Hepatic stellate cell (primary cell): ENCODE measurements around the gene CST5.
"Not testable (repeated sequence)": the region's sequence is repeated elsewhere in the genome, so short reads cannot be mapped to it uniquely, and the experiment has no call there.

Source experiments
- DNase-seq: peaks from one replicate; pipeline ENCODE4 v3.0.0; 2011; ENCODE audit warnings: low spot score

The CST5 gene

GRCh38 chr20:23889775-23890187 lies 10.2 kb upstream of the CST5 start:
- peak; percentile 40 for DNase-seq

GRCh38 chr20:23887856-23888255 lies 8.3 kb upstream of the CST5 start:
- DNase-seq: no peak

DNA sequence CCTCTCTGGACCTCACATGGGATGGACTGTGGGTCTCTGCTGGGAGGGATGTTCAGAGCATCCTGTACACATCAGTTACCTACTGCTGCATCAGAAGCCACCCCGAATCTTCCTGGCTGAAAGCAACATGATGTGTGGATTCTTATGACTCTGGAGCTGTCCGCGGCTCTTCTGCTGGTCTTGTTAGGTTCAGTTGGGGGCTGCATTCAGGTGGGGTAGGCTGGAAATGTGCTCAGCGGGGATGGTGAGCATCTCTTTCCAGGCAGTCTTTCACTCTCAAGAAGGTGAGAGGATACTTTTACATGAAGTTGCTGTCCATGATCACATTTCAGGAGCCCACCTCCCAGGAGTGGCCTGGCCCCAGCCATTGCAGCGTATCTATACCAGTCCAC lies 5.2 kb upstream of the CST5 start:
- no peak for DNase-seq

DNA sequence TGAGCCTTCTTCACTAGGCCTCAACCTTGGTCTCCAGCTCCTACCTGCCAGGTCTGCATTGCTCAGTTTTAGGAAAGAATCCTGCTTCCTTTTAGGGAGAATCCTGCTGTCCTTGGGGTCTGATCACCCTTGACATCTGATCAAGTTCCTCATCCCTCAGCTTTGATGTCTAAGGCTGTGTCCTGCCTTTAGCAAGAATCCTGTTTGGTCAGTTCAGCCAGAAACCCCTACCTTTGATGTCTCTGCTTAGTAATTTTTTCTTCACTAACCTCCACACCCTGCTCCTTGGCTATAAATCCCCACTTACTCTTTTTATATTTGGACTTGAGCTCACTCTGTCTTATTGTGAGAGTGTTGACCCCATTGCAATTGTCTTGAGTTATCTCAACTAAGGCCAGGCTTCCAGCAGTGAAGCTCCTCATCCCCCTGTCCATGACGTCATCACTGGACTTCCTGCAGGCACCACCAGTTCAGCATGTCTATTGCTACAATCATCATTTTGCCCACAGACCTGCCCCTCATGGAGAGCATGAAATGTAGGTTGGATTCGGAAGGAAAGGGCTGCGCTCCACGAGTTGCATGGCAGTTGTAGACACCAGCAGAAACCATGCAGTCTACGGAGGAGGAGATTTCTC lies 4.7 kb upstream of the CST5 start:
- no peak for DNase-seq

DNA sequence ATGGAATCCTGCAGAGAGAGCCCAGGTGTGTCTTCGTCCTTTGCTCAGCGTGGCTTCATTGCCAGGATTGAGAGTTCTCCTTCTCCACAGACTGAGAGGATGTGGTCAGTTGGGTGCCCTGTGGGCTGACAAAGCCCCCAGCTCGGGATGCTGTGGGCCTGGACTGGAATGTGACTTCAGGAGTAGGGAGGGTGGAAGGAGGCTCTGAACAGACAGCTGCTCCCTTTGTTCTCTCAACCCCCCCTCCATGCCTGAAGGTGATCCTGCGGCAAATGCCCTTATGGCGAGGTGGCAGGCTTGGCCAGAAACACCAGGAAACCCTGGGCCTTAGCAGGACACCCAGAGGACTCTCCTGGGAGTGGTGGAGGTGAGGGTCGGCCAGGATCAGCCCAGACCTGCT lies 1.8 kb upstream of the CST5 start:
- DNase-seq: no peak

- no peak for DNase-seq
Measured at GRCh38 chr20:23880417-23880816, 869 bp upstream of the CST5 start.

GRCh38 chr20:23879811-23880374 lies 345 bp upstream of the CST5 start:
- DNase-seq: no peak

DNA sequence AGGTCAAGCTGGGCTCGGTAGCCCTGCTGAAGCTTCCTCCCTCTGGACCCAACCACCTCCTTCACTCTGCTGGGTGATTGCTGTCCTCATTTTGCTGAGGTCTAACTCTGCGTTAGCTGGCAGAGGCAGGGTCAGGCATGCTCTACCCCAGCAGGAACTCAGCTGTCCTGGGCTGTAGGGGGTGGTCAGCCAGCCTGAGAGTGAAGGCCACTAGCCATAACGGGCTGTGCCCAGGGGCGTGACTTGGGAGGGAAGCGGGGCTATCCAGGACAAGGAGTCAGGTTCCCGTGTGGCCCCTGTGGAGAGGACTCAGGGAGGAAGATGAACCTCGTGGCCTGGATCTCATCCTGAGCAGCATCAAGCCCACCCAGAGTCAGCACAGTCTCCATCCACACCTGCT lies 761 bp downstream of the CST5 start:
- DNase-seq: no peak

GRCh38 chr20:23878016-23878542 lies 1.5 kb downstream of the CST5 start:
- DNase-seq: not testable (repeated sequence)

DNA sequence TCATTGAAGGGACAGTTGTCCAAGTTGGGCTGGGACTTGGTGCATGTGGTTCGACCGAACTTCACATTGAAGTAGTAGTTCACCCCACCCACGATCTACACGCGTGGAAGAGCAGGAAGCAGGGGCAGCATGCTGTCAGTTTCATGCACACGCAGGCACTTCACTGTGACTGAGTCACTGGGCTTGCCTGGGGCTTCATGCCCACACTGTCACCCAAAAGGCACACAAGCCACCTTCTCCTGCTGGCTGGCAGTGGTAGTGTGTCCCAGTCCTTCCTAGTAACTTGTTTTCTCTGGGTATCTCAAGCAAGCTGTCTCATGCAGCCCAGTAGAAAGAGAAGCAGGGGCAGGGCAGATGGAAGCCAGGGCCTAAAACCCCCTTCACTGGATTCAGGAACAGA lies 2.0 kb downstream of the CST5 start:
- no peak for DNase-seq

DNA sequence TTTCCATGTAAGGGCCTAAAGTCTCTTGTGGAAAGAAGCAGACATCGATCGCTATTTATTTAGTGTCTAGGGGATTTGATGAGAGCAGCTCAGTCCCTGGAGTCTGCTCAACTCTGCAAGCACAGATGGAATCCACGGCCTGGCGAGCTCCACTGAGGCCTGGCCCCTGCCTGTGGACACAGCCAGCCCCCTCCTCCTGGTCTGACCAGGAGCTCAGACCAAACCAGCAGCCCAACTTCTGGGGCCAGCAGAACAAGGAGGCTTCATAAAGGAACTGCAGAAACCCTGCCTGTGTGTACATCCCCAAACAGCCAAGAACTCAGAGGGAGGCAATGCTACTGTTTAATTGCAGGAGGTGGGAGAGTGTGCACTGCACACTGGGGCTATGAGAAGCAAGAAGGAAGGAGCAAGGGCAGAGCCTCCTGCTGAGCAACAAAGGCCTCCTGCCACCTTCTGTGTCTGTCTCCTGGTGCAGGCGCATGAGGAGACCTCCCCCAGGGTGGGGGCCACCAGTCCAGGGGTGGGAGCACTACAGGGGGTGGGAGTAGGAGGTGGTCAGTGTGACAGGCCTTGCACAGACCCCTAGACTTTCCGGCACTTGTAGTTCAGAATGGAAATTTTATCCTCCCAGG lies 3.8 kb downstream of the CST5 start:
- DNase-seq: no peak

DNA sequence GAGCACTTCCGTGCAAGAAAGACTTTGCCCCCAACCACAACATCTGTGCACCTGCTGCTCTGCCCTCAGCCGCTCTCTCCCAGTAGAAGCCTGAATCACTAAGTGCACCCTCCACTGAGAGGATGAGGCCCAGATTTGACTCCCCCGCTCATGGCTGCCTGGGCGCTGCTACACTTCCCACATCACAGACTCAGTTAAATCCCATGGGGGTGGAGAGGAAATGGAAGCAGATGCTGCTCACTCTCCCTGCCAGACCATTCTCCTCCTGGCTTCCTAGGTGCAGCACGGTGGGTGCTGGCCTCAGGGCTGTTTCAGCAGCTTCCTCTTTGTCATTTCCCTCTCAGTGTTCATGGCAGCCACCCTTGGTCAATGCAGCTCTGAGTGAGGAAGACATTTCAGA lies 4.8 kb downstream of the CST5 start:
- DNase-seq: no peak

DNA sequence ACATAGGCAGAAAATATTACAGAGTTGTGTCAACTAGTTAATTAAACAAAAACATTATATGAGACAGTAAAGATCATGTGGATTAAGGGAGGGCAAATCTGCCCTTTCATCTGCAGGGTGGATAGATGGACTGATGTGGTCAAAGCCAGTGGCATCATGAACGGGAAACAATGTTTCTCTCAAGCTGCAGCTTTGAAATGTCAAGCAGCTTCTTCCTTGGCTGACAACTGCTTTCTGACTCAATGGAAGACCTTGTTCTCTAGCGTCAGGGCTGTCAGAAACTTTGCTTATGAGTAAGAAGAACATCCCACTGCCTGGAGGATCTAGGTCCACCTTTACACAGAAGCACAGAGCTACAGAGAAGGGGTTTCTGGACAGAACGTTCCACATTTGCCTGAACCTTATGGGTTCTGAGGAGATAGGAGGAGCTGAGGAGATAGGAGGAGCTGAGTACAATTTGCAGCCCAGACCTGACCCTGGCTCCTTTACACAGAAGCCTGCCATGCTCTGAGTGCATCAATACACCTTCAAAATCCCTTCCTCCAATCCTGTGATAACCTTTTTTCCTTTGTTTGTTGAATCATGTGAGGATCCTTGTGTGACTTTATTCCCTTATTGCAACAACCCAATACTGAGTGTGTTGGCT lies 6.1 kb downstream of the CST5 start:
- DNase-seq: no peak

DNA sequence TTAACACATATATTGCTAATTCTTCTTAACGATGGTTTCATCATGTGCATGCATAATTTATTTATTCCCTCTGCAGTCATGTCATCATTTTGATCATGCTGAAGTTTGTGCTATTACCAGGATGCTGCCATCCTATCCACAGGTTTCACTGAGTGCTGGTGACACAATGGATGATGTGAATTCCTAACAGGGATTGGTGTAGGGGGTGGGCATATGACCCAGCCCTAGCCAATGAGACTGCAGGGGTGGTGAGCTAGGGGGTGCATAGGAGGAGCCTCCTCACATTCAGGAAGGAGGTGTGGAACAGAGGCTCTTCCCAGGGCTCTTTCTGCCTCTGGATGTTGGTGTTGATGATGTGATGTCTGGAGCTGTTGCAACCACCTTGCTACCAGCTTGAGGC lies 7.5 kb downstream of the CST5 start:
- DNase-seq: no peak

DNA sequence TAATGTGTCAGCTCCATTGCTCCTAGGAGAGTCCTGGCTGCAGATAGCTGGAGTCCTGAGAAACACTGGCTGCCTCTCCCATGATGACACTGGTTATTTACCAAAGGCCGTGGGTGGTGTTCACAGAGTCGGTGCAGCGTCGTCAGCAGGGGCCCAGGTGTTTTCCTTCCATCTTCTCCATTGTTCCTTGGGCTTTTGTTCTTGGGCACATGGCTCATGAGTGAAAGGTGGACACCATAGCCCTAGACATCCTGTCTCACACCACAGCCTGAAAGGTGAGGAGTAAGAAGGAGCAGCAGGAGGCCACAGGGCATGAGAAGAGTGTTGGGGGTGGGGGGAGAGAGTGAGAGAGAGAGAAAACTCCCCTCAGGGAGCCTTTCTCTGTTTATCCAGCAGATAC lies 9.1 kb downstream of the CST5 start:
- no peak for DNase-seq

- DNase-seq: no peak
Measured at GRCh38 chr20:23869520-23869919, 10.0 kb downstream of the CST5 start.

GRCh38 chr20:23868321-23868720 lies 11.2 kb downstream of the CST5 start:
- DNase-seq: no peak

- DNase-seq: no peak
Measured at GRCh38 chr20:23867152-23867776, 12.3 kb downstream of the CST5 start.

DNA sequence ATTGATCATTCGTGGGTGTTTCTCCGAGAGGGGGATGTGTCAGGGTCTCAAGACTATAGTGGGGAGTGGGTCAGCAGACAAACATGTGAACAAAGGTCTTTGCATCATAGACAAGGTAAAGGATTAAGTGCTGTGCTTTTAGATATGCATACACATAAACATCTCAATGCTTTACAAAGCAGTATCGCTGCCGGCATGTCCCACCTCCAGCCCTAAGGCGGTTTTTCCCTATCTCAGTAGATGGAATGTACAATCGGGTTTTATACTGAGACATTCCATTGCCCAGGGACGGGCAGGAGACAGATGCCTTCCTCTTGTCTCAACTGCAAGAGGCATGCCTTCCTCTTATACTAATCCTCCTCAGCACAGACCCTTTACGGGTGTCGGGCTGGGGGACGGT lies 18.8 kb downstream of the CST5 start:
- DNase-seq: not testable (repeated sequence)

GRCh38 chr20:23857962-23858595 lies 21.5 kb downstream of the CST5 start:
- DNase-seq: no peak

DNA sequence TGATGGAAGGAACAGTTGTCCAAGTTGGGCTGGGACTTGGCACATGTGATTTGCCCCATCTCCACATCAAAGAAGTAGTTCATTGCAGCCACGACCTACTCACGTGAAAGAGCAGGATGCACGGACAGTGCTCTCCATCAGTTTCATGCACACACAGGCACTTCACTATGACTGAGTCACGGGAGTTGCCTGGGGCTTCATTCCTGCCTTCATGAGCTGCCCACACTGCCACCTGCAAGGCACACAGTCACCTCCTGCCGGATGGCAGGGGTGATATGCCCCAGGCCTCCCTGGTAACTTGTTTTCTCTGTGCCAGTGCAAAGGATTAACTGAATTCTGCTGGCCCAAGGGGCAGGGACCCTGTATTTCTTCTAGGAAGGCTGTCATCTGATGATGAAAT lies 22.8 kb downstream of the CST5 start:
- DNase-seq: no peak

DNA sequence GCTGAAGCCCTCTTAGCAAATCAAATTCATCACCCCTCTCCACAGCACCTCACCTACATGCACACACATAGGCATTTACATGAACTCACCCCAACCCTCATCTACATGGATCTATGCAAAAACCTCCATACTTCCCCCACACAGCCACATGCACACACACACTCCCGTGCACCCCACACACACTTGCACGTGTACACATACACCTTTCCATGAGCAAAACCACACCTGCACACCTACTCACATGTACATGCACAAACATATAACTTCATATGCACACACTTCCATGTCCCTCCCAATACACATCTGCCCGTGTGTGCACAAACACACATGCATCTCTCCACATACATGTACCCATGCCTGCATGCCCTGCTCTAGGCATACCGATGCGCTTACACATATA lies 23.3 kb downstream of the CST5 start:
- no peak for DNase-seq
